Gastrocnemius medialis (tissue), 4 donors: ENCODE data around the gene PLEKHA5.

ENCODE experiments used
- POLR2A ChIP-seq, 2 donors: fragments of 450-650 bp; IDR thresholded peaks; one replicate each; pipeline ENCODE4 v1.6.1; 2017; ENCODE audit warnings: antibody characterized with exemption in 2 of 2, mild to moderate bottlenecking in 2 of 2, moderate library complexity in 2 of 2
- TF ChIP-seq, protein P1 (sequence below), 5 experiments: fragments of 450-650 bp in 3 of 5; fragments of 200-600 bp in 2 of 5; sonication (generic) in 2 of 5; IDR thresholded peaks in 4 of 5; conservative IDR thresholded peaks in 1 of 5; 1 replicate in 4 of 5; 2 replicates in 1 of 5; pipeline ENCODE4 v1.5.1; 2016 to 2019; ENCODE audit warnings: antibody characterized with exemption in 5 of 5, mild to moderate bottlenecking in 3 of 5, moderate library complexity in 3 of 5

DNA sequence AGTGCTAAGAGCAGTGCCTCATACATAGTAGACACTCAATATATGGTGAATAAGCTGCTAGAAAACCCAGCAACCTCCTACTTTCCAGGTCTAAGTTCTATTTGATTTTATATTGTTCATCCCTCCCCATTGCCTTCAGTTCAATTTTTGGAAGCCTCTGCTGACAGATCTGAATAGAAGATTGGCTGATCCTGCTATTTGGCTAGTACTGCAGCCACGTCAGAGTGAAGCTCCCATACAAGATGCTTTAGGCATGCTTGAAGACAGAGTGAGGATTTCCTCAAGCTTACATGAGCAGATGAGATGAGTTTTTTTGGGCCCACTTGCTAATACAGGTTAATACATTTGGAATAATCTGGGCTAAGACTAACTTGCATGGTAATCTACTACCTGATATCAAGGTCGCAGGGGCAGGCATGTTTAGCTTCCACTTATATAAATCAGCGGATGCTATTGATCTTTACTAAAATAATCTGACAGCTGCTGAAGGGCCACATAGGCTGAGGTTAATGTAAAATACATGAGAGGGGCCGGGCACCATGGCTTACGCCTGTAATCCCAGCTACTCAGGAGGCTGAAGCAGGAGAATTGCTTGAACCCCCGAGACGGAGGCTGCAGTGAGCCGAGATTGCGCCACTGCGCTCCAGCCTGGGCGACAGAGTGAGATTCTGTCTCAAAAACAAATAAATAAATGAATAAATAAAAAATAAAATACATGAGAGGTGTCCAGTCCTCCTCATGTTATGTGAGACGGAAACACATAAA, 293.8 kb downstream of the PLEKHA5 start:
- TF ChIP-seq, protein P1, sequence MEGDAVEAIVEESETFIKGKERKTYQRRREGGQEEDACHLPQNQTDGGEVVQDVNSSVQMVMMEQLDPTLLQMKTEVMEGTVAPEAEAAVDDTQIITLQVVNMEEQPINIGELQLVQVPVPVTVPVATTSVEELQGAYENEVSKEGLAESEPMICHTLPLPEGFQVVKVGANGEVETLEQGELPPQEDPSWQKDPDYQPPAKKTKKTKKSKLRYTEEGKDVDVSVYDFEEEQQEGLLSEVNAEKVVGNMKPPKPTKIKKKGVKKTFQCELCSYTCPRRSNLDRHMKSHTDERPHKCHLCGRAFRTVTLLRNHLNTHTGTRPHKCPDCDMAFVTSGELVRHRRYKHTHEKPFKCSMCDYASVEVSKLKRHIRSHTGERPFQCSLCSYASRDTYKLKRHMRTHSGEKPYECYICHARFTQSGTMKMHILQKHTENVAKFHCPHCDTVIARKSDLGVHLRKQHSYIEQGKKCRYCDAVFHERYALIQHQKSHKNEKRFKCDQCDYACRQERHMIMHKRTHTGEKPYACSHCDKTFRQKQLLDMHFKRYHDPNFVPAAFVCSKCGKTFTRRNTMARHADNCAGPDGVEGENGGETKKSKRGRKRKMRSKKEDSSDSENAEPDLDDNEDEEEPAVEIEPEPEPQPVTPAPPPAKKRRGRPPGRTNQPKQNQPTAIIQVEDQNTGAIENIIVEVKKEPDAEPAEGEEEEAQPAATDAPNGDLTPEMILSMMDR (IDR thresholded peaks at IDR 0.05 in 4 of 5, conservative IDR thresholded peaks at IDR 0.05 in 1 of 5): no peak
- no peak for TF ChIP-seq POLR2A (IDR thresholded peaks at IDR 0.05)
